ENCODE data around the gene DUOX1.

Gene DUOX1

GRCh38 chr15:45143056-45143455 is 13.3 kb downstream of the DUOX1 start:
- DNase-seq (ENCODE audit: low read depth, low spot score), result no peak

GRCh38 chr15:45143946-45144345 is 14.2 kb downstream of the DUOX1 start:
- DNase-seq (ENCODE audit: low read depth, low spot score), result no peak

DNA sequence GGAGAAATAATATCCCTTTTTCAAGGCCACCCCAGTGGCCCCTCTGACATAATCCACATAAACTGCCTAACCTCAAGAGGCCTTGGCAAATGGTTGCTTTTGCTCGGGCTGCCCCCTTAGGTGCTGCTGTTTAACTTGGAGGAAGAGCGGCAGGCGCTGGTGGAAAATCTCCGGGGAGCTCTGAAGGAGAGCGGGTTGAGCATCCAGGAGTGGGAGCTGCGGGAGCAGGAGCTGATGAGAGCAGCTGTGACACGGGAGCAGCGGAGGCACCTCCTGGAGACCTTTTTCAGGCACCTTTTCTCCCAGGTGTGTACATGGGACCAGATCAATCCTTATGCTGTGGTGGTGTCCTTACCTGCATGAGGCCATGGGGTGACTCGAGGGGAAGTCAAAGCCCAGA is 15.0 kb downstream of the DUOX1 start:
- no peak for DNase-seq (ENCODE audit: low read depth, low spot score)

DNA sequence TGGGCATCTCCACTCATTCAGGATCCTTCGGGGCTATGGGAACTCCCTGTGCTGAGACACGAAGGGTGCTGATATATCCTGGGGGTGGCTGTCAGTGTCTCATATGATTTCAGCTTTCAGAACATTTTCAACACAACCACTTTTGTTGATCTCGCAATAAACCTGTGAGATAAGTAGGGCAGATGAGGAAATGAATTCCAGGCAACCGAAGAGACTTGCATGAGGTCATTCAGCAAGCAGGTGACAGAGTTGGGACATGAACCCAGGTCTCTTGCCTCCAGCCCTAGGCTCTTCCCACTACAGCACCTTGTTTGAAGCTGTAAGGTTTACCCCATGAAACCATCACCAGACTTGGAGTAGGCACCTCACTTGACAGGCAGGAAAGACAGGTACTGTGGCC is 16.6 kb downstream of the DUOX1 start:
- DNase-seq (ENCODE audit: low read depth, low spot score), result no peak

GRCh38 chr15:45147606-45148005 is 17.8 kb downstream of the DUOX1 start:
- DNase-seq (ENCODE audit: low read depth, low spot score), result no peak

- no peak for DNase-seq (ENCODE audit: low read depth, low spot score)
These were observed 18.6 kb downstream of the DUOX1 start for GRCh38 chr15:45148076-45149059.

GRCh38 chr15:45149060-45149459 is 19.3 kb downstream of the DUOX1 start:
- DNase-seq (ENCODE audit: low read depth, low spot score), result no peak

DNA sequence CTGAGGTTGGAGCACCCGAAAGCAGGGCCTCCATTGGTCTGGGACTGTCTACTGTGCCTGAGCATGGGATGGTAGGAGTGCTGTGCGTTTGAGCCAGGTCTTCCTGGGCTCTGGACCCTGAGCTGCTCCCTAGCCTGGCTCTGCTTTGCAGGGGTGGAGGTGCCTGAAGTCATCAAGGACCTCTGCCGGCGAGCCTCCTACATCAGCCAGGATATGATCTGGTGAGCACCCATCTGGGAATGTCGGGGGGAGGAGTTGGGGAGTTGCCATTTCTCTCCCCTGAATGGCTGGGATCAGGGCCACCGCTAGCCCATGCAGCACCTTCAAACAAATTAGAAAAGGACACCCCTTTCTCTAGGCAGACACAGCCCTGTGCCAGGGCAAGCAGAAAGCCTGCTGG is 20.7 kb downstream of the DUOX1 start:
- DNase-seq (ENCODE audit: low read depth, low spot score), result no peak

- DNase-seq (ENCODE audit: low read depth, low spot score), result no peak
These were observed 21.2 kb downstream of the DUOX1 start for GRCh38 chr15:45150997-45151396.

DNA sequence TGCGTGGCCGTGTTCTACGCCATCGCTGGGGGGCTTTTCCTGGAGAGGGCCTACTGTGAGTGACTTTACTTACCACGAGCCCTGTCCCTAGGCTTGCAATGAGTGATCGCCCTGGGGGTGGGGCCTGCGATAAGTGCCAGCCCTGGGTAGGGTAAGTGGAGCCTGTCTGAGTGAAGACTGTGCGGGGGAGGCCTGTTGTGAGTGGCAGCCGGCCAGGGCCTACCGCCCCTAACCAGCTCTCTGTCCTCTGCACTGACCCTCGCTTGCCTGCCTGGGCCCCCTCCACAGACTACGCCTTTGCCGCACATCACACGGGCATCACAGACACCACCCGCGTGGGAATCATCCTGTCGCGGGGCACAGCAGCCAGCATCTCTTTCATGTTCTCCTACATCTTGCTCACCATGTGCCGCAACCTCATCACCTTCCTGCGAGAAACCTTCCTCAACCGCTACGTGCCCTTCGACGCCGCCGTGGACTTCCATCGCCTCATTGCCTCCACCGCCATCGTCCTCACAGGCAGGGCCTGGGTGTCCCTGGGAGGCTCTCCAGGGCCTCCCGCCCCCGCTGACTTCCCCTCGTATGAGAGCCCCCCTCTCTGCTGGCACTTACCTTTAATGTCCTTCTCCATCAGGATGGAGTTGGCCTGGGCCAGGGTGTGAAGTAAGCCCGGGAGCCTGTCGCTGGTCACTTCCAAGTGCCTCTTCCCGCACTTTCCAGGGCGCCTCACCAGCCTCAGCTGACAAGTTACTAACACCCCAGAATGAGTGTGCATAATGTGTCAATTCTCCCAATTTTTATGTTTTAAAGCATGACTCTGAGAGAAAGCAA is 22.4 kb downstream of the DUOX1 start:
- no peak for DNase-seq (ENCODE audit: low read depth, low spot score)

- no peak for DNase-seq (ENCODE audit: low read depth, low spot score)
These were observed 25.9 kb downstream of the DUOX1 start for GRCh38 chr15:45155739-45156138.

DNA sequence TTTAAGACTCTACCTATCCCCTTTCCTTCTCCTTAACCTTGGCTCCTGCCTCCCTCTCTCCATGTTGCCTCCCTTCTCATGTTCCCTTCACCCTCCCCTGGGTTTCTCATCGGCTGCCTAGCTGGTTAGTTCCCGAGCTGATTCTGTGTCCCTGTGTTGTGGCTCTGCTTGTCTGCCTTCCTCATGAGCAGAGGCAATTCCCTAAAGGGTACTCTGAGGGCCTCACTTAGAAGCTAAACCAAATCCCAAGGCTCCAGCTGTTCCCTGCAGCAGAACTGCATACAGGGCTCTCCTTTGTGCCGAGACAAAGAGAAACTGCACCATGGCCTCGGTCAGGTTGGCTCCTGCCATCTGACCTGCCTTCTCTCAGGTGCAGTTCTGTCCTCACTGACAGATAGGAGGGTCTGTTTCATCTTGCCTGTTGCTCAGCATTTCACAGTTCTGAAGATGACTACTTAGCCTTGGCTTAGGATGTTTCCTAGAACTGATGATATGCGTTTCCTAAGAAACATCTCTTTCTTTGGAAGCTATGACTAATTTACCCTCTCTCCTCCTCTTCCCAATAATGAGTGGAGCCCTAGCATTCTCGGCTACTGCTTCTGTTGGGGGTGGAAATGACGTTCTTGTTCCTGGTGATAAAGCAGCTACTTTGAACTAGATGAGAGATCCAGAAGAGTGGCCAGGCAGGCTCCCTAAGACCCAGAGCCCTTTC is 27.1 kb downstream of the DUOX1 start:
- no peak for DNase-seq (ENCODE audit: low read depth, low spot score)

GRCh38 chr15:45157974-45158373 is 28.2 kb downstream of the DUOX1 start:
- DNase-seq (ENCODE audit: low read depth, low spot score), result no peak

DNA sequence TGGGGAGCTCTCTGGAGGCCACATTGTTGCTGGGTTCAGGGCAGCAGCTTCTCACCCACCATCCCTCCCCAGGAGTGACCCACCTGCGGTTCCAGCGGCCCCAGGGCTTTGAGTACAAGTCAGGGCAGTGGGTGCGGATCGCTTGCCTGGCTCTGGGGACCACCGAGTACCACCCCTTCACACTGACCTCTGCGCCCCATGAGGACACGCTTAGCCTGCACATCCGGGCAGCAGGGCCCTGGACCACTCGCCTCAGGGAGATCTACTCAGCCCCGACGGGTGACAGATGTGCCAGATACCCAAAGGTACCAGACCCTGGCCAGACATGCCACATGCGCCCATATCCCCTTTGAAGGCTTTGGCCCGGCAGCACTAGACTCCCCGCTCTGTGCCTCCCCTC is 31.9 kb downstream of the DUOX1 start:
- no peak for DNase-seq (ENCODE audit: low read depth, low spot score)

DNA sequence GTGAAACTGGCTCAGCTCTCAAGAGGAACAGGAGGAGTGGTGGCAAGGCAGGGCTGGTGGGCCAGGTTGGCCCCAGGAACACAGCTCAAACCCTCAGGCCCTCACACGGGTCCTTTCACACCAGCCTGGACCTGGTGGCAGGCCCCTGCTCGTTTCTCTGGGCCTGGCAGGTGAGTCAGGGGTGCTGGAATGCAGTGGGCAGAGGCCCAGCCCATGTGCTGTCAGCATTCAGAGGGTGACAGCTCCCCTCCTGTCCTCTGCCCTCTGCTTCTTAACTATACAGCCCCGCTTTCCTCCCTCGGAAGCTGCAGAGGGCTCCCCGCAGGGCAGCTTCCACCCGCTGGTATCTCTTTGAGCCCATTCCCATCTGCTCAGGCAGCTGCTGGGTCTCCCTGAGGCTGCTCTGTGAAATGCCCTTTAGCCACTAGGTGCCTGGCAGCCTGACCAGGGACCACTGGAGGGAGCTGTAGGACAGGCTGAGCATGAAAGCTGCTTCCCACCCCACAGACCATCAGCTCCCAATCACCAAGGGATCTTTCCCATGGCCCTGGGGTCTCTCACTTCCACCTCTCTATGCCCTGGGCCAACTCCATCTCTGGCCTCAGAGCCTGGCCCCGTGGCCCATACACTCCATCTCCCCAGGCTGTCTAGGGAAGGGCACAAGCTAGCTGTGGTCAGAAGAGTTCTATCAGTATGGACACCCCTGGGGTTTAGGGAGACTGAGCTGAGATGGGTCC is 33.1 kb downstream of the DUOX1 start:
- DNase-seq (ENCODE audit: low read depth, low spot score), result no peak

- DNase-seq (ENCODE audit: low read depth, low spot score), result no peak
These were observed 33.7 kb downstream of the DUOX1 start for GRCh38 chr15:45163508-45163856.

- no peak for DNase-seq (ENCODE audit: low read depth, low spot score)
These were observed 35.1 kb downstream of the DUOX1 start for GRCh38 chr15:45164914-45165313.

- DNase-seq (ENCODE audit: low read depth, low spot score), result no peak
These were observed 35.7 kb downstream of the DUOX1 start for GRCh38 chr15:45165536-45165935.

DNA sequence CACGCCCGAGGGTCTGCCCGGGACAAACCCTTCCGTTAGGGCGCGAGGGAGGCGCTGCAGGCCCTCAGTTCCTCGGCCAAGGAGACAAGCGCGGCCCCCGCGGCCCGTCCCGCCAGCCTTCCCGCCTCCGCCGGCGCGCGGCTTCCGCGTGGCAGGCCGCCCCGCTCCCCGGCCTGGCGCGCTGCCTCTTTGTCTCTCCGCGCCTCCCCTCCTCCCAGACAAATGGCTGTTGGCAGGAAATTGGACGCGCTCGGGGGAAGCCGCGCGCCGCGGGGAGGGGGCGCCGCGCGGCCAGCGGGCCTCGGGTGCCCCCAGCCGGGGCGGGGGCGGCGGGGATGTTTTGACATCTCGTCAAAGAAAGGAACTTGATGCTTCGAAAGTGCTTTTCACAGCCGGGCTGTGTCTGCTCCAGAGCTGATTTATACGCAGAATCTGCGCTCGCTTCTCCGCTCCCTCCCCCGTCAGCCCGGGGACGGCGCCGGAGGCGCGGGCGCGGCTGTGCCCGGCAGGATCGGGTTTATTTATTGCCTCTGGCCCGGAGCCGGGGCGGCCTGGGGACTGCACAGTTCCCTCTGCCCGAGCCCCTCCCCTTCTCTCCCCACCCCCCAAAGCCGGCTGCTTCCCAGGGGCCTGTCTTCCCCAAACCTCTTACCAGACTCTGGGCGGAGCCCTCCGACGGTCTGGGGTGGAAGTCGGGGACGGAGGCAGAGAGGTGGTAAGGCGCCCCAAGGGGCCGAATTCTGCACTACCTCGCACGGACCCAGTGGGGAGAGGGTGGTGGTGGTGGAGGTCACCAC is 37.2 kb downstream of the DUOX1 start:
- DNase-seq (ENCODE audit: low read depth, low spot score), result no peak

- DNase-seq (ENCODE audit: low read depth, low spot score), result no peak
These were observed 37.9 kb downstream of the DUOX1 start for GRCh38 chr15:45167631-45168205.

Data from iPS DF 19.7 (cell line).